Measurements from ENCODE around the gene ZNF521. TPM values are rescaled to one million over a fixed set of nuclear protein-coding genes. Genes with fewer than 3 reads are reported as not detected.

ZNF521 gene
- total and polyA plus RNA-seq, 2 of the 13 experiments (the other 11 are each of a cell fraction or from before 2014, with no cell fraction given): 0.02 TPM; not detected in 1

DNA sequence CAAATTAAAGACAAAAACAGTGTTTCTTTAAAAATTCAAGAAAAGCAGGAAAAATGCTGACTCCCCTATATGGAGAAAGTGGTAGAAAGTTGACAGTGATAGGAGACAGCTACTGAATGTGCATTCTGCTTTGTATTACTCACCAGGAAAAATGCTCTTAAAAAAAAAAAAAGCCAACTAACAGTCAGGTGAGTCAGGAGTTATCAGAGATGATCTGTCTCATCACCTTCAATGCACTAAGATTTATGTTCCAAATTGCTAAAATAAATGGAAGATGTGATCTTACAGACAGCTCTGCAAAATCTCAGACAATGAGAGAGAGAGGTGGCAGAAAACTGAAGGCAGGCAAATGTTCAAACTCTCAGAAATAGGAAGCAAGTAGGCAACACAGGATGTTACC, 47.6 kb upstream of the ZNF521 start:
- in situ Hi-C loops (cut with HindIII; ENCODE audit: extremely low pct_ligation_motif_present, low pct_unique_long_range_greater_than_20kb) (no loop called here), intact Hi-C loops (cut with micrococcal nuclease; ENCODE audit: unreplicated experiment) (no loop called here)
- FAIRE-seq: no peak
- no peak for ATAC-seq
- H3K36me3 ChIP-seq (replicated peaks in 1 of 2; ENCODE audit: control insufficient read depth in 1 of 2, insufficient read depth in 2 of 2, low read length in 2 of 2): no peaks in the 10 kb centered on the region
- H3K27ac ChIP-seq (ENCODE audit: extremely low read length, insufficient read depth, low read length): no peak overlapping the region
- no peaks in the 10 kb centered on the region for H3K27me3 ChIP-seq (ENCODE audit: control insufficient read depth in 1 of 2, insufficient read depth in 2 of 2, low read length in 2 of 2)
- no peaks in the 10 kb centered on the region for H4K20me1 ChIP-seq (ENCODE audit: insufficient read depth, low read length)
- ChIA-PET POLR2A (no interaction called here), CTCF (ENCODE audit: low intra/inter-chr PET ratio, low total read pairs) (no interaction called here)
- no peak overlapping the region for H3K9ac ChIP-seq (ENCODE audit: insufficient read depth, low read depth, low read length)
- H3K4me3 ChIP-seq (replicated peaks in 1 of 3; ENCODE audit: insufficient read depth in 1 of 3, low read depth in 2 of 3, low read length in 3 of 3): no peak overlapping the region
- TF ChIP-seq MAFF (IDR thresholded peaks at IDR 0.05; ENCODE audit: low read depth, low read length) (peak; percentile 28; the same call in 1 of the 2 replicates), ZNF383 (CRISPR knock-in tag; IDR thresholded peaks at IDR 0.05; ENCODE audit: borderline replicate concordance) (no peak), MAFK (conservative IDR thresholded peaks at IDR 0.05 in 1 of 2, IDR thresholded peaks at IDR 0.05 in 1 of 2; ENCODE audit: low read length in 2 of 2) (peak; percentile 32 to 38; a peak in 1 of 4 replicates)
- H3K79me2 ChIP-seq (ENCODE audit: insufficient read depth, low read length): no peaks in the 10 kb centered on the region
- no TSS peak for BruUV-seq (replicated peaks)
- DNase-seq (ENCODE audit: low spot score): no peak
- peaks cover 4% of the 10 kb centered on the region for H3K9me3 ChIP-seq (ENCODE audit: low read length)
- no peaks in the 10 kb centered on the region for H3K4me1 ChIP-seq (ENCODE audit: insufficient read depth, low read length)
- H2AFZ ChIP-seq (ENCODE audit: low read length): no peak overlapping the region
- H3K4me2 ChIP-seq (ENCODE audit: low read depth, low read length): no peak overlapping the region

DNA sequence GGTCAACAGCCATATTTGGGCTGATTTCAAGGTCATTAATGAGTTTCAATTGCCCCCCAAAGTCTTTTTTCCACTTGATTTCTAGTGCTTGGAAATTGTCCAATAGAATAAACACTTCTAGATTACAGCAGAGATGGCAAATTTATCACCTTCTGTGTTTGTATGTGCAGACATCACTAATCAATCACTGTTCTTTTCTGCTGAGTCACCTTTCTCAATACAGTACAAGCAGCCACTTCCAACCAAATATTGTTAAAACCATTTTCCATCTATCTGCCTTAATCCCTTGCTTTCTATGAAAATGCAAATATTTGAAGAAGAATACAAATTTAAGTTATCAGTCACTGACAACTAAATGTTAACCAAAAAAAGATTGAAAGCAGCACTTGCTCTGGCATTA, 40.2 kb upstream of the ZNF521 start:
- H3K79me2 ChIP-seq (ENCODE audit: insufficient read depth, low read length): no peaks in the 10 kb centered on the region
- FAIRE-seq (no peak), DNase-seq (ENCODE audit: low spot score) (no peak), ATAC-seq (no peak)
- H3K9ac ChIP-seq (ENCODE audit: insufficient read depth, low read depth, low read length): no peak overlapping the region
- H3K4me2 ChIP-seq (ENCODE audit: low read depth, low read length): no peak overlapping the region
- H4K20me1 ChIP-seq (ENCODE audit: insufficient read depth, low read length): no peaks in the 10 kb centered on the region
- in situ Hi-C loops (cut with HindIII; ENCODE audit: extremely low pct_ligation_motif_present, low pct_unique_long_range_greater_than_20kb) (no loop called here), intact Hi-C loops (cut with micrococcal nuclease; ENCODE audit: unreplicated experiment) (no loop called here)
- H3K27me3 ChIP-seq (ENCODE audit: control insufficient read depth in 1 of 2, insufficient read depth in 2 of 2, low read length in 2 of 2): no peaks in the 10 kb centered on the region
- H3K4me3 ChIP-seq (replicated peaks in 1 of 3; ENCODE audit: insufficient read depth in 1 of 3, low read depth in 2 of 3, low read length in 3 of 3): no peak overlapping the region
- POLR2A ChIA-PET: no interaction called here
- BruUV-seq (replicated peaks): no TSS peak
- H3K4me1 ChIP-seq (ENCODE audit: insufficient read depth, low read length): no peaks in the 10 kb centered on the region
- no peaks in the 10 kb centered on the region for H3K36me3 ChIP-seq (replicated peaks in 1 of 2; ENCODE audit: control insufficient read depth in 1 of 2, insufficient read depth in 2 of 2, low read length in 2 of 2)
- TF ChIP-seq FOXK2 (IDR thresholded peaks at IDR 0.05) (no peak), NFE2L2 (IDR thresholded peaks at IDR 0.05; ENCODE audit: low read length) (peak; percentile 74), MAFF (IDR thresholded peaks at IDR 0.05; ENCODE audit: low read depth, low read length) (peak; percentile 60), ZNF570 (CRISPR knock-in tag; IDR thresholded peaks at IDR 0.05; ENCODE audit: borderline replicate concordance) (no peak), MAFK (conservative IDR thresholded peaks at IDR 0.05 in 1 of 2, IDR thresholded peaks at IDR 0.05 in 1 of 2; ENCODE audit: low read length in 2 of 2) (peak; percentile 64 to 72; a peak in 3 of 4 replicates)
- TF ChIP-seq, protein P1, sequence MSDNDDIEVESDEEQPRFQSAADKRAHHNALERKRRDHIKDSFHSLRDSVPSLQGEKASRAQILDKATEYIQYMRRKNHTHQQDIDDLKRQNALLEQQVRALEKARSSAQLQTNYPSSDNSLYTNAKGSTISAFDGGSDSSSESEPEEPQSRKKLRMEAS (IDR thresholded peaks at IDR 0.05): no peak
- no peak overlapping the region for H3K27ac ChIP-seq (ENCODE audit: extremely low read length, insufficient read depth, low read length)
- no peak overlapping the region for H2AFZ ChIP-seq (ENCODE audit: low read length)
- peaks cover 9% of the 10 kb centered on the region for H3K9me3 ChIP-seq (ENCODE audit: low read length)
- CTCF ChIA-PET (ENCODE audit: low intra/inter-chr PET ratio, low total read pairs): no interaction called here
